ENCODE data around the gene GAD1.

The GAD1 gene

DNA sequence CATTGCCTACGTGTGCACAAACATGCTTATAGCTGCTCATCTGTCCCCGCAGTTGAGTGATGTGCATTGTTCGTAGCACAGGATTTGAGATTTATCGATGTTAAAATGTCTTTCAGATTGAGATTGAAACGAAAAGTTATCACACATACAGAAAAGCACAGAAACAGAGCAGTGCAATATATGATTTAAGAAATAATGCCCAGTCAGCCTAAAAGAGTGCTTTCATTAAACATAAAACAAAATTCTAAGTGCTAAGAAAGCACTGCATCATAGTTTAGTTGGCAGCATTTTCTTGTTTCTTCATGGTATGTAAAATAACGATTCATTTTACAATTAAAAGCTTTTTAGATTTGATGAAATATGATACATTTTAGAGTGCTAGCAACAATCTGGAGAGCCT is 80.4 kb downstream of the GAD1 start:
- no peak for DNase-seq

DNA sequence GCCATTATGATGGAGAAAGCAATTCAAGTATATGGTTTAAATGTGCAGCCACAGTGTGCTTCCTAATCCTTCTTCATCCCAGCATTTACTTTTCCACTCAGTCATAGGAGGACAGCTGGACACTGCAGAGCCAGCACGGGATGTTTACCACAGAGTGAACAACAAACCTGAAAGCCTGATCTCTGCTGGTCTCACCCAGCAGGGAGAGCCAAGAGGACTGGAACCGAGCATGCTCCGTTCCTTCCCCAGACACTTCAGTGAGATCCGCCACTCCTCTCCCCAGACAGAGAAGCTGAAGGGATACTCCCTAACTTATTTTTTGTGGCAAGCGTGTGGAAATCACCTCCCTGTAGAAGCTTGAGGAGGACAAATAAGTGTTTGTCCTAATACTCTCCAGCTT is 89.2 kb downstream of the GAD1 start:
- DNase-seq = no peak
